K562 (cell line): ENCODE data around the gene CUX1. TPM values are rescaled to one million over a fixed set of nuclear protein-coding genes. Genes with fewer than 3 reads are reported as not detected.

Experiments used
- CBFB ChIP-seq: sonication (generic); formaldehyde crosslinking; IDR thresholded peaks from 2 replicates; pipeline ENCODE4 v1.4.0; 2020; ENCODE audit warnings: mild to moderate bottlenecking, missing genetic modification reagents
- EP400 ChIP-seq: fragments of 450-650 bp; IDR thresholded peaks from 2 replicates; pipeline ENCODE4 v1.6.1; 2017; ENCODE audit warnings: antibody characterized with exemption, mild to moderate bottlenecking, moderate library complexity
- ESRRA ChIP-seq: fragments of 450-650 bp; IDR thresholded peaks from 2 replicates; pipeline ENCODE4 v1.6.1; 2014; ENCODE audit warnings: low read depth, mild to moderate bottlenecking, moderate library complexity, borderline replicate concordance
- MEIS2 ChIP-seq: fragments of 450-650 bp; IDR thresholded peaks from 2 replicates; pipeline ENCODE4 v1.6.1; 2014; ENCODE audit warnings: mild to moderate bottlenecking; ENCODE audit not compliant: partially characterized antibody
- MYBL2 ChIP-seq, 2 experiments: fragments of 450-650 bp in 1 of 2; sonication (generic) in 1 of 2; formaldehyde crosslinking in 1 of 2; IDR thresholded peaks; 2 replicates each; pipeline versions ENCODE4 v1.6.1 to v1.8.1; 2017 to 2022; ENCODE audit warnings: borderline replicate concordance in 1 of 2, inconsistent platforms in 1 of 2, low read depth in 1 of 2, mild to moderate bottlenecking in 1 of 2, missing genetic modification reagents in 1 of 2, moderate library complexity in 1 of 2
- NBN ChIP-seq: fragments of 450-650 bp; IDR thresholded peaks from 2 replicates; pipeline ENCODE4 v1.6.1; 2016; ENCODE audit warnings: low read depth, mild to moderate bottlenecking
- NCOR1 ChIP-seq: fragments of 450-650 bp; IDR thresholded peaks from 2 replicates; pipeline ENCODE4 v1.6.1; 2016; ENCODE audit warnings: mild to moderate bottlenecking, moderate library complexity
- RCOR1 ChIP-seq, 2 experiments: IDR thresholded peaks; 2 replicates each; pipeline ENCODE4 v1.6.1; 2012; ENCODE audit warnings: low read depth in 2 of 2, low read length in 2 of 2, borderline replicate concordance in 1 of 2, improper control_type of control experiment in 1 of 2
- ZNF124 ChIP-seq: sonication (generic); formaldehyde crosslinking; IDR thresholded peaks from 2 replicates; pipeline ENCODE4 v1.8.1; 2022; ENCODE audit warnings: missing genetic modification reagents
- ZNF263 ChIP-seq: sonication (generic); formaldehyde crosslinking; IDR thresholded peaks from 2 replicates; pipeline ENCODE4 v1.8.0; 2022; ENCODE audit warnings: mild to moderate bottlenecking, missing genetic modification reagents, borderline replicate concordance
- ZNF764 ChIP-seq: fragments of 250-450 bp; sonication (Bioruptor Pico); IDR thresholded peaks from 2 replicates; pipeline ENCODE4 v1.4.0; 2020; ENCODE audit warnings: low read depth, mild to moderate bottlenecking, moderate library complexity
- polyA plus RNA-seq, 8 experiments: library from polyadenylated mRNA; depleted of rRNA in 4 of 8; stranded (reverse) in 5 of 8; unstranded in 3 of 8; fragments of >200 nt; fragmentation: Nextera tagmentation in 2 of 8; fragmentation: Illumina TruSeq in 1 of 8; extraction: Ambion mirVana in 2 of 8; extraction: Trizol in 1 of 8; gene quantifications; 2 replicates each; pipeline versions ENCODE4 v1.2.1 to v1.2.3, GENCODE V29; 2011 to 2014; ENCODE audit warnings: inconsistent platforms in 1 of 8, missing spikeins in 1 of 8
- total RNA-seq, 7 experiments: library from RNA; depleted of rRNA in 6 of 7; stranded (reverse); fragments of >200 nt in 6 of 7; fragmentation: Illumina TruSeq in 2 of 7; extraction: Trizol in 2 of 7; gene quantifications; 2 replicates each; pipeline versions ENCODE4 v1.2.1 to v1.2.3, GENCODE V29; 2011 to 2021; ENCODE audit warnings: low replicate concordance in 1 of 7
- TF ChIP-seq, protein P1 (sequence below): sonication (generic); formaldehyde crosslinking; IDR thresholded peaks from 2 replicates; pipeline ENCODE4 v1.8.0; 2022; ENCODE audit warnings: mild to moderate bottlenecking, missing genetic modification reagents, borderline replicate concordance
- TF ChIP-seq, protein P2 (sequence below): sonication (generic); formaldehyde crosslinking; IDR thresholded peaks from 2 replicates; pipeline ENCODE4 v1.8.1; 2023; ENCODE audit warnings: mild to moderate bottlenecking, missing genetic modification reagents
- TF ChIP-seq, protein P3 (sequence below): fragments of 250-450 bp; sonication (Bioruptor Pico); IDR thresholded peaks from 2 replicates; pipeline ENCODE4 v1.4.0; 2020; ENCODE audit warnings: mild to moderate bottlenecking, moderate library complexity
- TF ChIP-seq, protein P4 (sequence below), 2 experiments: IDR thresholded peaks; 2 replicates each; pipeline ENCODE4 v1.6.1; 2012; ENCODE audit warnings: improper control_type of control experiment in 2 of 2, low read depth in 2 of 2, low read length in 2 of 2, borderline replicate concordance in 1 of 2
- TF ChIP-seq, protein P5 (sequence below): IDR thresholded peaks from 2 replicates; pipeline ENCODE4 v1.6.1; 2011; ENCODE audit warnings: borderline replicate concordance, low read depth, mild to moderate bottlenecking, moderate library complexity, low read length; ENCODE audit not compliant: insufficient read depth, poor library complexity, severe bottlenecking

CUX1 gene
- total and polyA plus RNA-seq, 9 of the 15 experiments (the other 6 are each of a cell fraction or from before 2014, with no cell fraction given): 3.6 to 55.3 (median 25.2) TPM

DNA sequence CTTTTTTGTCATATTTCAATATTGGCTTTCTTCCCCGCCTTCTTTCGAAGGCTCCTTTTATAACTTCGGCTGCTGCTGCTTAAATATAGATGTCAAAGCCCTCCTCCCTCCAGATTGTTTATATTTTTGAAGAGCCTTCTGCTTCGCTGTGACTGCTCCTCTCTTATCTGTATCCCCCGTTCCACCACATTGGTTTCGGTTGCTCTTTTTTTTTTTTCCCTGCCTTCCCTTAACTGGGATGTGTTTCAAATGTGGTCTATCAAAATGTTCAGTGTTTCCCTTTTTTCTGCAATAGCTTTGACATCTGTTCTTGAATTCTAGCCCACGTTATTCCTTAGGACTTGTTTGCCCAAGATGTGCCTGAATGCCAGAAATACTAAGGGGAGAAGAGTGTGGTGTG, 96.4 kb downstream of the CUX1 start (continued):
- TF ChIP-seq, protein P1, sequence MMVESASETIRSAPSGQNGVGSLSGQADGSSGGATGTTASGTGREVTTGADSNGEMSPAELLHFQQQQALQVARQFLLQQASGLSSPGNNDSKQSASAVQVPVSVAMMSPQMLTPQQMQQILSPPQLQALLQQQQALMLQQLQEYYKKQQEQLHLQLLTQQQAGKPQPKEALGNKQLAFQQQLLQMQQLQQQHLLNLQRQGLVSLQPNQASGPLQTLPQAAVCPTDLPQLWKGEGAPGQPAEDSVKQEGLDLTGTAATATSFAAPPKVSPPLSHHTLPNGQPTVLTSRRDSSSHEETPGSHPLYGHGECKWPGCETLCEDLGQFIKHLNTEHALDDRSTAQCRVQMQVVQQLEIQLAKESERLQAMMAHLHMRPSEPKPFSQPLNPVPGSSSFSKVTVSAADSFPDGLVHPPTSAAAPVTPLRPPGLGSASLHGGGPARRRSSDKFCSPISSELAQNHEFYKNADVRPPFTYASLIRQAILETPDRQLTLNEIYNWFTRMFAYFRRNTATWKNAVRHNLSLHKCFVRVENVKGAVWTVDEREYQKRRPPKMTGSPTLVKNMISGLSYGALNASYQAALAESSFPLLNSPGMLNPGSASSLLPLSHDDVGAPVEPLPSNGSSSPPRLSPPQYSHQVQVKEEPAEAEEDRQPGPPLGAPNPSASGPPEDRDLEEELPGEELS (CRISPR knock-in tag): no peak
- TF ChIP-seq NBN (peak; percentile 87), MEIS2 (peak; percentile 42), RCOR1 (IDR thresholded peaks at IDR 0.05; ENCODE audit: borderline replicate concordance in 1 of 2, low read depth in 2 of 2, low read length in 2 of 2) (peak; percentile 46 to 92; a peak in 2 of 4 replicates), MYBL2 (IDR thresholded peaks at IDR 0.05; ENCODE audit: low read depth) (no peak), MYBL2 (CRISPR knock-in tag; IDR thresholded peaks at IDR 0.05; ENCODE audit: borderline replicate concordance) (no peak), ZNF263 (CRISPR knock-in tag) (peak; percentile 22; the same call in 1 of the 2 replicates), ZNF124 (CRISPR knock-in tag) (no peak), ZNF764 (CRISPR knock-in tag) (no peak), ESRRA (peak; percentile 66; the same call in 1 of the 2 replicates), EP400 (peak; percentile 36), NCOR1 (peak; percentile 75), CBFB (CRISPR knock-in tag) (no peak)
- TF ChIP-seq, protein P2, sequence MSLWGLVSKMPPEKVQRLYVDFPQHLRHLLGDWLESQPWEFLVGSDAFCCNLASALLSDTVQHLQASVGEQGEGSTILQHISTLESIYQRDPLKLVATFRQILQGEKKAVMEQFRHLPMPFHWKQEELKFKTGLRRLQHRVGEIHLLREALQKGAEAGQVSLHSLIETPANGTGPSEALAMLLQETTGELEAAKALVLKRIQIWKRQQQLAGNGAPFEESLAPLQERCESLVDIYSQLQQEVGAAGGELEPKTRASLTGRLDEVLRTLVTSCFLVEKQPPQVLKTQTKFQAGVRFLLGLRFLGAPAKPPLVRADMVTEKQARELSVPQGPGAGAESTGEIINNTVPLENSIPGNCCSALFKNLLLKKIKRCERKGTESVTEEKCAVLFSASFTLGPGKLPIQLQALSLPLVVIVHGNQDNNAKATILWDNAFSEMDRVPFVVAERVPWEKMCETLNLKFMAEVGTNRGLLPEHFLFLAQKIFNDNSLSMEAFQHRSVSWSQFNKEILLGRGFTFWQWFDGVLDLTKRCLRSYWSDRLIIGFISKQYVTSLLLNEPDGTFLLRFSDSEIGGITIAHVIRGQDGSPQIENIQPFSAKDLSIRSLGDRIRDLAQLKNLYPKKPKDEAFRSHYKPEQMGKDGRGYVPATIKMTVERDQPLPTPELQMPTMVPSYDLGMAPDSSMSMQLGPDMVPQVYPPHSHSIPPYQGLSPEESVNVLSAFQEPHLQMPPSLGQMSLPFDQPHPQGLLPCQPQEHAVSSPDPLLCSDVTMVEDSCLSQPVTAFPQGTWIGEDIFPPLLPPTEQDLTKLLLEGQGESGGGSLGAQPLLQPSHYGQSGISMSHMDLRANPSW (CRISPR knock-in tag): no peak
- TF ChIP-seq, protein P3, sequence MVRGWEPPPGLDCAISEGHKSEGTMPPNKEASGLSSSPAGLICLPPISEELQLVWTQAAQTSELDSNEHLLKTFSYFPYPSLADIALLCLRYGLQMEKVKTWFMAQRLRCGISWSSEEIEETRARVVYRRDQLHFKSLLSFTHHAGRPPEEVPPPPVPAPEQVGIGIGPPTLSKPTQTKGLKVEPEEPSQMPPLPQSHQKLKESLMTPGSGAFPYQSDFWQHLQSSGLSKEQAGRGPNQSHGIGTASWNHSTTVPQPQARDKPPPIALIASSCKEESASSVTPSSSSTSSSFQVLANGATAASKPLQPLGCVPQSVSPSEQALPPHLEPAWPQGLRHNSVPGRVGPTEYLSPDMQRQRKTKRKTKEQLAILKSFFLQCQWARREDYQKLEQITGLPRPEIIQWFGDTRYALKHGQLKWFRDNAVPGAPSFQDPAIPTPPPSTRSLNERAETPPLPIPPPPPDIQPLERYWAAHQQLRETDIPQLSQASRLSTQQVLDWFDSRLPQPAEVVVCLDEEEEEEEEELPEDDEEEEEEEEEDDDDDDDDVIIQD (CRISPR knock-in tag): no peak
- TF ChIP-seq, protein P4, sequence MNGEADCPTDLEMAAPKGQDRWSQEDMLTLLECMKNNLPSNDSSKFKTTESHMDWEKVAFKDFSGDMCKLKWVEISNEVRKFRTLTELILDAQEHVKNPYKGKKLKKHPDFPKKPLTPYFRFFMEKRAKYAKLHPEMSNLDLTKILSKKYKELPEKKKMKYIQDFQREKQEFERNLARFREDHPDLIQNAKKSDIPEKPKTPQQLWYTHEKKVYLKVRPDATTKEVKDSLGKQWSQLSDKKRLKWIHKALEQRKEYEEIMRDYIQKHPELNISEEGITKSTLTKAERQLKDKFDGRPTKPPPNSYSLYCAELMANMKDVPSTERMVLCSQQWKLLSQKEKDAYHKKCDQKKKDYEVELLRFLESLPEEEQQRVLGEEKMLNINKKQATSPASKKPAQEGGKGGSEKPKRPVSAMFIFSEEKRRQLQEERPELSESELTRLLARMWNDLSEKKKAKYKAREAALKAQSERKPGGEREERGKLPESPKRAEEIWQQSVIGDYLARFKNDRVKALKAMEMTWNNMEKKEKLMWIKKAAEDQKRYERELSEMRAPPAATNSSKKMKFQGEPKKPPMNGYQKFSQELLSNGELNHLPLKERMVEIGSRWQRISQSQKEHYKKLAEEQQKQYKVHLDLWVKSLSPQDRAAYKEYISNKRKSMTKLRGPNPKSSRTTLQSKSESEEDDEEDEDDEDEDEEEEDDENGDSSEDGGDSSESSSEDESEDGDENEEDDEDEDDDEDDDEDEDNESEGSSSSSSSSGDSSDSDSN (IDR thresholded peaks at IDR 0.05; ENCODE audit: borderline replicate concordance in 1 of 2, low read depth in 2 of 2, low read length in 2 of 2): 0 out of 4 replicates have a peak, but pooled peaks of 1 of the 2 experiments have one; percentile 28
- TF ChIP-seq, protein P5, sequence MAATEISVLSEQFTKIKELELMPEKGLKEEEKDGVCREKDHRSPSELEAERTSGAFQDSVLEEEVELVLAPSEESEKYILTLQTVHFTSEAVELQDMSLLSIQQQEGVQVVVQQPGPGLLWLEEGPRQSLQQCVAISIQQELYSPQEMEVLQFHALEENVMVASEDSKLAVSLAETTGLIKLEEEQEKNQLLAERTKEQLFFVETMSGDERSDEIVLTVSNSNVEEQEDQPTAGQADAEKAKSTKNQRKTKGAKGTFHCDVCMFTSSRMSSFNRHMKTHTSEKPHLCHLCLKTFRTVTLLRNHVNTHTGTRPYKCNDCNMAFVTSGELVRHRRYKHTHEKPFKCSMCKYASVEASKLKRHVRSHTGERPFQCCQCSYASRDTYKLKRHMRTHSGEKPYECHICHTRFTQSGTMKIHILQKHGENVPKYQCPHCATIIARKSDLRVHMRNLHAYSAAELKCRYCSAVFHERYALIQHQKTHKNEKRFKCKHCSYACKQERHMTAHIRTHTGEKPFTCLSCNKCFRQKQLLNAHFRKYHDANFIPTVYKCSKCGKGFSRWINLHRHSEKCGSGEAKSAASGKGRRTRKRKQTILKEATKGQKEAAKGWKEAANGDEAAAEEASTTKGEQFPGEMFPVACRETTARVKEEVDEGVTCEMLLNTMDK: no peak
